Stimulated activated CD8-positive, alpha-beta memory T cell treated with anti-CD3 and anti-CD28 coated beads, Interleukin-15, amount 100 ng/mL, for 4 hours (primary cell): ENCODE results near the gene UNC79.

Experiments used
- DNase-seq, 2 donors: peaks; one replicate each; pipeline ENCODE4 v3.0.0-alpha.2; 2020; ENCODE audit warnings: low read depth in 2 of 2

The UNC79 gene

DNA sequence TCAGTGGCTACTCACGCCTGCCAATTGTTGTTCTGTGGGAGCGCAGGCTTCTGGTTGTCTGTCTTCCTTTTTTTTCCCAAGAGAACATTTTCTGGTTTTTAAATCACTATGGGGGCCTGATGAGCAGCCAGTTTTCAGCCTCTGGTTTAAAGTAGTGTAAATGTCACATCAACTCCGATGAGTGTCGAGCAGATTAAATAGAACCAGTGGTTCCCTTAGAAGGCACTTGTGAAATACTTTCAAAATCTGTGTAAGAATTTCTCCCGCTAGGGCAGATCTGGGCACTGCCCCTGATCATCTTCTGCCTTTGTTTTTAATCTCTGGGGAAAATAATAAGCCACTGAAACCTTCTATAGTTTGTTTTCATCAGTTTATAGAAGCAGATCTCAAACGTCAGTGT lies 227.1 kb downstream of the UNC79 start:
- DNase-seq: no peak

DNA sequence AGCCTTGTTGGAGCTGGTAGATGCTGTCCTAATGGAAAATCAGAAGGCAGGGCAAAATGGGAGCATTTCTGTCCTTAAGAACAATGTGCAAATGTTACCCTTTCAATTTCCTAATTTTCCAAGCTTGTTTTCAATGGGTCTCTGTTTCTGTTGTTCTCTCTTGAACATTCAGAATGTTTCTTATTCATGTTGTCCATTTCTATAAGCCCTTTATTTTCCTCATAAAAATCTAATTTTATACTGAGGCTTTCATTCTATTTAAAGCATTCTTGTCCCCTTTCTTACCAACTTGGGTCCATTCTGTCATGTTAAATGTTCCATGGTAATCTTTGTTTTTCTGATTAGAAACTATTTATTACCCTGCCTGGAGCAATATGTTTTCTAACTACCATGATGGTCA lies 232.6 kb downstream of the UNC79 start:
- DNase-seq: no peak

DNA sequence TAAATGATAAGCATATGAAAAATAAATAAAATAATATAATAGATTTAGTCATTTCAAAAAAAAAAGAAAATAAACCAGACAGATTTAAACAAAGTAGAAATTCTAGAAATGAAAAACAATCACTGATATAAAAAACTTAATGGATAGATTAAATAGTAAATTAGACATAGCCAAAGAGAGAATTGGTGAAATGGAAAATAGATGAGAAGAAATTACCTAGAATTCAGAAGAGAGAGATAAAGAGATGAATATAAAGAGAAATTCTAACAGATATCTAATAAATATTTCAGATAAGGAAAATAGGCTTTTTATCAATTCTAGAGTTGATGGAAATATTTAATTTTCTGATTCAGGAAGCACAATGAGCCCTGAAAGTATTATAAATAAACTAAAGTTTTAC lies 234.4 kb downstream of the UNC79 start:
- no peak for DNase-seq

DNA sequence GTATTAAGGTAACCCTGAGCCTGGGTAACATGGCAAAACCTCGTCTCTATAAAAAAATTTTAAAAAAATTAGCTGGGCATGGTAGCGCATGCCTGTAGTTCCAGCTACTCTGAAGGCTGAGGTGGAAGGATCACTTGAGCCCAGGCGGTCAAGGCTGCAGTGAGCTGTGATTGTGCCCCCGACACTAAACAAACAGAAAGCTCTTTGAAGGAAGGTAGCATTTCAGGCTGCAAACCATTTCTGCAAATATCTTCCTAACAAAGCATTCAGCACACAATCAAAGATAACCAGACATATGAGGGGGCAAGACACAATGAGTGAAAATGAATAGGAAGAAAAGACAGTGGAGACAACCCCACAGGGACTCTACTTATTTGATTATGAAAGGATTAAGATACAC lies 238.9 kb downstream of the UNC79 start:
- no peak for DNase-seq

DNA sequence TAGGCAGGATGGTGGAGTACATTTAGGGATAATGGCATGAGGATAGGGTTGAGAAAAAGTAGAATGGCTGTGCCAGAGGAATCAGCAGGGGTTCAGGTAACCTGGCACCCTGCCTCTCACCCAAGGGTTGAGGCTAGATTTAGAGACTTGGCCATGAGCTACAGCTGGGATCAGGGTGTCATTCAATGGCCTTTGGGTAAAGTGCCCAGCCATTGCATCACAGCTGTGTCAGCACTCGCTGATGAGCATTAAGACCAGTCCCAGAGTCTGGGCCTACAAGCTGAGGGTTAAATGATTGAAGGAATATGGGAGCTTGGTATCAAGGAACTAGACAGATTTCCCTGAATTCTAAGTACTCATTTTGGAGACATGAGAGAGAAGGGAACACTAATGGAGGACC lies 243.6 kb downstream of the UNC79 start:
- no peak for DNase-seq

DNA sequence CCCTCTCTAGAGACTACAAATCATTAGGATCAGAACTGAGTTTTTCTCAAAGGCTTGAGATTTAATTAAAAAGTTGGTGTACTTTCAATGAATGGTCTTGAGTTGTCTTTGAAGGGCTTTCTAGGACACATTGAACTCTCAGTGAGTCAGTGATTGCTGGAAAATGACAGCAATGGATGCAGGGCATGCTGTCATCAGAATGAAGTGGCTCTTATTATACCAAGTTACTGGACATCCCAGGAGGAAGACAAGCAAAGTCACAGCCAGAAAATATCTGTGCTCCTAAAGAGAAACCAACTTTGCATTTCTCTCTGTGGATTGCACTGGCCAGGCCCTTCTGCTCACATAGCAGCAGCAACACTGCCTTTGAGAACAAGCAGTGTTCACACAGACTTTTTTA lies 244.9 kb downstream of the UNC79 start:
- DNase-seq: no peak

DNA sequence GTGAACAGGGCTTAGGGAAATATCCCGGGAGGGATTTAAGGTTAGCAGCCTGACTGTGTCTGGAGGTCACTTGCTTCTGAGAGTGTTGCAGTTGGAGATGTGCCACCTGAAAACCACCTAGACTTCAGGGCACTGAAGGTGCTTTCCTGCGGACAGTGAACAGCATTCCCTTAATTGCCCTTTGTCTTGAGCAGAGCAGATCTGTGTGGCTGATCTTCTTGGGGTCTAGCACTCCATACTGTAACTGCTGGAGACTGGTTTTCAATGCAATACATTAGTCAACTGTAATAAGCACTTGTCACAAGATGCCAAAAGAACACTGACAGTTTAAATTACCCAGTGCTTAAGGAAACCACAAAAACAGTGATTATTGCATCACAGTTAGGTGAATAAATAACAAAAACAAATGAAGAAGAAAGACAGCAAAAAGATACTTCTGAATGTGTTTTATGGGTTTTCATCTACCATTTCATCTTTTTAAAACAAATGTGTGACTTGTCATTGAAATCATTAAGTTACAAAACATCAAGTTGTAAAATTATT lies 245.7 kb downstream of the UNC79 start:
- DNase-seq: no peak

DNA sequence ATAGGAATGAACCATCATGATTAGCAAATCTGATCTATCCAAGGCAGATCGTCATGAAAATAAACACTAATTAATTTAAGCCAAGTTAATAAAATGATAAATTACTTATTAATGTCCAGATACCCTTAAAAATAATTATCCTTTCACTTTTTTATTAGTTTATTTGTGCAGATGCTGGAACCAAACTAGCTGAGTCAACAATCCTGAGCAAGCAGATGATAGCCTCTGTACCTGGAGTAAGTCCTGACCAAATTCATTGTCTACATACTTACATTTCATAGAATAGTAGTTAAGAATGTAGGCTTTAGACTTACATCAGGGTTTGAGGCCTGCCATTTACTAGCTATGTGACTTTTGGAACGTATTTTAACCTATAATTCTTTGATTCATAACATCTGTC lies 251.7 kb downstream of the UNC79 start:
- DNase-seq: no peak

DNA sequence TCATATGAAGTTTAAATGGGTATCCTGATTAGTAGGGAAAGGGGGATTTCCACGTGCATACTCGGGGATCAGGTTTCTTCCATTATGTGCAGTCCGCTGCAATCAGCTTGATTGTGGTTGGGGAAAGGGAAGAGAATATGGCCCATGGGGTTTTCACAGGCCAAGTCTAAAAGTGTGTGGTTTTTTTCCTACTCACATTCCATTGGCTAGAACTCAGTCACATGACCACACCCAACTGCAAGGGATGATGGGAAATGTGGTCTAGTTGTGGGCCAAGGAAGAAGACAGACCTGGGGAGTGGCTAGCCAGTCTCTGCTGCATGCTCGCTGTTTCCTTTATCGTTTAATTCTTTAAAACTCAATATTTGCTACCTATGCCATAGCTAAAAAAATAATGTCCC lies 252.5 kb downstream of the UNC79 start:
- DNase-seq: no peak

DNA sequence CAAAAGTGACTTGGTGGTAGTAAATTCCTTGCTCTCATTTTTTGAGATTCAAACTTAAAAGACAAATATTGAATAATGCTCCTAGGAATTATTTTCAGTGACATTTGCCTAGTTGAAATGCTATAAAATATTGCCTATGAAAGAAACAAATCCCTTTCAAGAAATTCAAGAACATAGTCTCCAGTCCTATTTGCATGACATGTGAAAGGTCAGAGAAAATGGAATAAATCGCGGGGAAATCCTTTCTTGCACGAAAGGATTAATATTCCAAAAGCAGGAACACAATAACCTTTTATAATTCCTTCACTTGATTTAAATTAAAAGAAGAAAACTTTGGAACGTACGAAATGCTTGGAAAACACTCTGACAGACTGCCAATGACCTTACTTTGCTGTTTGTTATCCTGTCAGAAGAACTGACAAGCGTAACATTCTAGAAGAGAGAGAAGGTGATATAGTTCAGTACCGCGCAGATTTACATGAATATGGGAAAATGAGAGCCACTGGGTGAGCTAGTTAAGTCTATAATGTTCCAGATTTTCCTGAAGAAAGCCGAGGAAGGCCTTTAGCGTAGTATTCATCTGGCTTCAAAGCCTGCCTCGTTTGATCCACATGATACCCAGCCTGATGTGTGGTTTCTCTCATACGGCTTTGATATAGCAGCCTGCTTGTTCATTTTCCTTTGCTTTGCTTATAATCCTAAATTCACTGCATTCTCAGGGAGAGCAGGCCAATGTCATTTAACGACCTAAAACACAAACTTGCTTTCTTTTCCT lies 254.6 kb downstream of the UNC79 start:
- no peak for DNase-seq

DNA sequence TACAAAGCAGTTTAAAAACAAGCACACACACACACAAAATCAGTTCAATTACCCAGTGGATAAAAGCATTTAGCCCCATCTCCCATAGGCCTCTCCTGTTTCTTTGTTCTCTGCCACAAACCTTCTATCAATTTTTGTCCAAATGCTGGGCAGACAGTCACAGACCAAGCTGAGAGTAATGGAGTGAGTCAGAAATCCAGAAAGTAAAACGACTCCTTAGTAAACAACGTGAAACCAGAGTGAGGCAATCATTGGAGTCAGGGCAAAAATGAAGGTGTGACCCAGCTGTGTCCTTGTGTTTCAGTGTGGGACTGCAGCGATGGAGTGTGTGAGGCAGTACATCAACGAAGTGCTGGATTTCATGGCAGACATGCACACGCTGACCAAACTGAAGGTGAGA lies 255.5 kb downstream of the UNC79 start:
- no peak for DNase-seq

DNA sequence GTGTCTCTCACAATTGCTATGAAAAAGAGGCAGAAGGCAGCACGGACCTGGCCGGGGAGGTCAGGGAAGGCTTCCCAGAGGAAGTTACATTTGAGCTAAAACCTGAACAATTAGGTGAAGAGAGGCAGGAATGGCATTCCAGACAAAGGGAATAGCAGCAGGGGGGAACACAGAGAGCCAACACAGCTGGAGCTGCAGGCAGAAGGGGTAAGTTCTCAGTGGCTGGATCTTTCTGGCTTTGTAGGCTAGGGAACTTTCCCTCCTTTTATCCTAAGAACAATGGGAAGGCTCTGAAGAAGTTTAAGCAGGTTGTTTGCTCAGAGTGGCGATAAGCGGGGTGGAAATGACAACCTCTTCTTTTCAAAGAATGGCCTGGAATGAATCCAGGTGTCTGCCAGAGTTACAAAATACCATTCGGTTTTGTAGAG lies 257.5 kb downstream of the UNC79 start:
- no peak for DNase-seq

DNA sequence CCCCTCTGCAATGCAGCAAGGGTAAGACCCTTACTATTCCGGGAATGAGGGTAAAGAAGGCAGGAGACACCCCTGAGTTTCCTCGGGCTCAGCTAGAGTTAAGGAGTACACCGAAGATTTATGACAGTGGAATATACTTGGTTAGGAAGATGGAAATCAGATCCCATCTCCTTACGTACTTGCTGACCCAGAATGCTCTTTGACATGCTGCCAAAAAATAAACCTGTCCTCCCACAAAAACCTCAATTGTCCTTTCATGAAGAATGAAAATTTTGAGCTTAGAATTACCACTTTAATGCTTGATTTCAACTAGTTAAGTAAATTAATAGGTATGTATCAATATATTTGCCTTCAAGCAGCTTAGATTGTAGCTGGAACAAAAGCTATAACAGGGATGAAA lies 258.1 kb downstream of the UNC79 start:
- DNase-seq: no peak

DNA sequence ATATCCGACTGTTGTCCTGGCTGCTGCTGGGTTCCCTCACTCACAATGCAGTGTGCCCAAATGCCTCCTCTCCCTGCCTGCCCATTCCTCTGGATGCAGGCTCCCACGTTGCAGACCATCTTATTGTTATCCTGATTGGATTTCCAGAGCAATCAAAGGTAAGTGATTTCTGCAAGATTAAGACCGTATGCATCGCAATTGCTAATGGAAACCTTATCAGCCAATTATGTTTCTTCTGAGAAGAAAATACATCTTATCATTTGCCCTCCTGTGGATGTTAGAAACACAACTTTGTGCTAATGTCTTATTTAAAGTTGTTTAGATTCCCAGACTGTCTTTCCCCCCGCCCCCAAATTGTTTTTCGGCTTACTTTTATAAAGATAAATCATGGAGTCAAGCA lies 259.4 kb downstream of the UNC79 start:
- DNase-seq: no peak

DNA sequence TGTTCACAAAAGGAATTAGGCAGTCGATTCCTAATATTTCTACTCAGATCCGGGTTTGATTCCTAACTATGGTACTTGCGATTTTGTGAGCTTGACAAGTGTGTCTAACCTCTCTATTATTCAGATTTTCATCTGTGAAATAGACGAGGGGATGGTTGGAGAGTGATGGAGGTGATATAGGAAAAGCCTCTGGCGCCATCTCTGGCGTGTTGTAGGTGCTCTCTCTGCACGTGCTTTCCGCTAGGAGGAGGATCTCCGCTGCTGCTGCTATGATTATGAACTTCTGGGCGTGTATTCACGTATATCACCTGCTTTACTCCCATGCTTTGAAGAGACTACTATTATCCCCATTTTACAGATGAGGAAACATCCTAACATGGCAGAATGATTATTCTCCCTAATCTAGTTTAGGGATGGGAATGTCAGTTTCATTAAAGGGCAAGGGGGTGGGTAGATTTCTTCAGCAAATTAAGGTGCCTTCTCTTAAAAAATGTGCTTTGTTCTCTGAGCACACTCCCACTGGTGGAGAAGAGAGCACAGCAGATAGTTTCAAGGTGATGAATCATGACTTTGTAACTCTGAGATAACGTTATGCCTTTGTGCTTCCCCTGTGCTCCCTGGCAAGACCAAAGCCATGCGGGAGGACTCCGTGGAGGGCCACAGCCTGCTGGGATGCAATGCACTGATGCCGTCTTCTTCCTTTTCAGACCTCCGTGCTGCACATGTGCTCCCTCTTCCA lies 260.5 kb downstream of the UNC79 start:
- no peak for DNase-seq

DNA sequence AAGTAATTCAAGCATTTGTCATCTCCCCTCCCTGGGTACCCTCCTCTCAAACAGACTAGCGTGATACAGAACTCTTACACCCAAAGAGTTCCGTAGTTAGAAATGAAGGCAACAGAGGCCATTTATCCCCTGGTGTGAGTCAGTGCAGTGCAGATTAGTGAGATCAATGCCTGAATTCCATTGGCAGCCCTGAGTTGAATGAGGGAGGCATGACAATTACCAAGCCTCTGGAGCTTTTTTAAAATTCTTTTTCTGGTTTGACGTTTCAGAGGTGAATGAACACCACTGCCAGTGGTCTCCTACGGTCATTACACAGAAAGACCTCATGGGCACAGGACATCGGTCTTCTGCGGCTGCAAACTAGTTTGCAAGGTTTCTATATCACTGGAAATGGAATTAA lies 263.2 kb downstream of the UNC79 start:
- no peak for DNase-seq

DNA sequence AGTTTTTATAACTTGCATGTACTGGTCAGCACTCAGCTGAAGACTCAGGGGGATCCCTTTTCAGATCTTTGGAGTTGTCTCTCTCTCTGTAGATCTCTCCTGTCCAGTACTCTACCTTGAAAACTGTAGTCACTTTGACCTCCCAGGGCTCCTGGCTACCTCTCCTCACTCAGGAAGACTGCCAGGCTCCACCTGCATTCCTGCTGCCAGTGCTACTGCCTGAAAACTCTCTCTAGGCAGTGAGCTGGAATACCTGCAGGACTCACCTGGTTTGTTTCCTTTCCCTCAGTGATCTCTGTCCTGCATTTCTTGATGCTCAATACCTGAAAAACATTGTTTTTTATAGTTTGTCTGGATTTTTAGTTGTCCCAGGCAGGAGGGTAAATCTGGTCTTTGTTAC lies 270.2 kb downstream of the UNC79 start:
- no peak for DNase-seq

DNA sequence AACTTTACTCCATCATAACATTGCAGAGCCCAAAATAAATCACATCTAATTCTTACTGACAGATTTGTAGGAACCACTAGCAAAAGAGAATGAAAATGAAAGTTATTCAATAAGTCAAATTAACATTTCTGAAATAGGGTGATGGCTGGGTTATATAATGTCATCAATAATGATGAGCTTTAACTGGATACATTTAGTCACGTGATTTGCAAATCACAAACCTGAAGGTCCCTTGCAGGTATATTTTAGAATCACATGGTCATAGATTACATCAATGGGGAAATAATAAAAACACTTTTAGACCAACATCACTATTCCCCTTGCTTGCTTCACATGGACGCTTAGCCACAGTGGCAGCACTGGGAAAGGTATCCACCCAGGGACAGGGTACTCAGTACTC lies 270.8 kb downstream of the UNC79 start:
- no peak for DNase-seq

DNA sequence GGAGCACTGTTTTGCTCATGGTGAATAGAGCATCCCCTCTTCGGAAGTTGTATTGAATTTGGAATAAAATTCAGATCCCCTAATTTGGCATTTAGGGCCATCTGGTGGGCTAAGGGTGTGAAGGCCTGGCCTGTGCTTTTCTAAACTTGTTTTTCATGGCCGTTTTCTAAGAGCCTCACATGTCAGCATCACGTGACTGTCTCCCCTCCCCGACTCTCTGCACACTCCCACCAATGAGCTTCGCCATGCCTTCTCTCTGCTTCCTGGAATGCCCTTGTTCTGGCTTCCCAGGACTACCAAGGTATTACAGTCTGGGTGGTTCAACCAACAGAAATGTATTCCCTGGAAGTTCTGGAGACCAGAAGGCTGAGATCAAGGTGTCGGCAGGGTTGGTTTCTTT lies 272.2 kb downstream of the UNC79 start:
- no peak for DNase-seq

DNA sequence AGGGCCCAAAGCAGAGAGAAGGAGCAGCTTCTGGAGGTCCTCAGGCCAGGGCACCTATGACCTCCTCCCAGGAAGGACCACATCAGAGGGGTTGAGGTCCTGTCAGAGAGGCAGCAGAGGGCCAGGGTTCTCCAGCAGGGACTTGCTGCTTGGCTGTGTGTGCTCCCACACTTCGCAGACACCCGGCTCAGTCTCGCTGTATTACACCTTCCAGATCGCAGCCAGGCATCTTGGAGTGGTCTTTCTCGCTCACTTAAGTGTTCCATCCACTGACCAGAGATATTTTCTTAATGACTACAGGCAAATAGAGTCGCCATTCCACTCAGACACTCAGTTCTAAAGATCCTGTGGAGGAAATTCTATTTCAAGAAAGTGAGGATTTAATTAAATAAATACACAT lies 273.2 kb downstream of the UNC79 start:
- DNase-seq: no peak

DNA sequence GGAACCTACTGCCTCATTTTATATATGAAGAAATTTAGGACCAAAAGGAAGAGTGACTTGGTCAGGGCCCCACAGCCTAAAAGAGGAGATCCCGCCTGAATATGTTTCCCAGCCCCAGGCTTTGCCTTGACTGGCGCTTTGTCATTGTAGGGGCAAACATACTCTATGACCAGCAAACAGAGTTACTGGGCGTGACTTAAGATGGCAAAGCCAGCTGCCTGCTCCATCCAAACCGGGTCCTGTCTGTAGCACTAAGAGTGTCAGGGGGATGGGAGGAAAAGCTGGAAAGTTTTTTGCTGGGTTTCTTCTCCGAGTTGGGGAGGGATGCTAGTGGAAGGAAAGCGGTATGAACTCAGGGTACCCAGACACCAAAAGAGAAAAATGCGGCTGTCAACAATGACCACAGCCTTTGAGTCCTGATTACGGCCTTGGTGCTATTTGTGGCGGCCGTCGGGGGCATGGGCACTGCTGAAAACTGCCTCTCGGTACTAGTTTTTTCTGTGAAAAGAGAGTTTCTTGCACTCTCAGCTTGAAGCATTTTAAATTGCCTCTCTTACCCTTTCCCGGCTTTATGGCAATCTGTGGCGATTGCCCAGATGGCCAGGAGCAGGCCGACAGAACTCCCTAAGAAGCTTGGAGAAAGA lies 274.9 kb downstream of the UNC79 start:
- no peak for DNase-seq

DNA sequence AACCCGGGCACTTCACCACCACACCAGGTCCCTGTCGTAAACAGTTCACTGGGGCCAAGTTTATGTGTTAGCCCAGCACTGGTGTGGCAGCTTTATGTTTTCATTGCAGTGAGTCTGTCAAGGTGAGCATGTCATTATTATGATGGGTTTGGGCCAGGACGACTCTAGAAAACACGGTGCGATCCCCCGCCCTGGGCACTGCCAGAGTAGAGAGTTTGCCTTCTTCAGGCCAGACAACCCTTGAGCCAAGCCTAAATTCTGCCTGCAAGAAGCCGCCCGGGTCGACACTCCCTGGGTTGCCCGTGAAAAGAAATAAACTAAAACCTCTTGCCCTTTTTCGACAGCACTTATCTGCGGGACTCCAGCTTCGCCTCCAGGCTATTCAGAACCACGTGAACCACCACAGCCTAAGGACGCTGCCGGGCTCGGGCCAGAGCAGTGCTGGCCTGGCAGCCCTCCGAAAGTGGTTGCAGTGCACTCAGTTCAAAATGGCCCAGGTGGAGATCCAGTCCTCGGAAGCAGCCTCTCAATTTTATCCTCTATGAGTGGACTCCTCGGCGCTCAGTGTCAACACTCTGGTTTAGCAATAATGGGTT lies 275.7 kb downstream of the UNC79 start:
- no peak for DNase-seq
